Activated CD8-positive, alpha-beta memory T cell treated with anti-CD3 and anti-CD28 coated beads, Interleukin-2, amount 10 ng/mL, durations not matched to agents 7 days and 5 days (primary cell): Measurements from ENCODE around the gene PTPRA. TPM values are rescaled to one million over a fixed set of nuclear protein-coding genes. Genes with fewer than 3 reads are reported as not detected.
A peak's percentile ranks its signal among the peaks of the same experiment; 100 is the strongest.

Experiments
- ATAC-seq: fragments of 150-1000 bp; cut with Tn5 transposase; one replicate; pipeline ENCODE4 v1.10.0; 2021; ENCODE audit warnings: moderate library complexity
- CTCF ChIA-PET: fragments of 350-600 bp; sonication (Branson Sonifier 250); formaldehyde crosslinking; loops from one replicate; lab custom pipeline; 2021; ENCODE audit warnings: antibody characterized with exemption; lab: Charles Lee
- DNase-seq: peaks from one replicate; pipeline ENCODE4 v3.0.0-alpha.2; 2020
- H3K27ac Mint-ChIP-seq: one replicate; pipeline ENCODE4 v1.8.0; 2021; ENCODE audit warnings: mild to moderate bottlenecking, mixed read lengths
- H3K27me3 Mint-ChIP-seq: one replicate; pipeline ENCODE4 v1.8.0; 2021; ENCODE audit warnings: mixed read lengths
- H3K36me3 Mint-ChIP-seq: one replicate; pipeline ENCODE4 v1.8.0; 2021; ENCODE audit warnings: mild to moderate bottlenecking, mixed read lengths
- H3K4me1 Mint-ChIP-seq: one replicate; pipeline ENCODE4 v1.8.0; 2021; ENCODE audit warnings: mixed read lengths
- H3K4me3 Mint-ChIP-seq: one replicate; pipeline ENCODE4 v1.8.0; 2021; ENCODE audit warnings: mild to moderate bottlenecking, moderate library complexity, mixed read lengths
- H3K9me3 Mint-ChIP-seq: one replicate; pipeline ENCODE4 v1.8.0; 2022; ENCODE audit warnings: low read depth, mixed read lengths
- total RNA-seq, 2 experiments: library from RNA; stranded (reverse); gene quantifications; one replicate each; pipeline ENCODE4 v1.2.3, GENCODE V29; 2021

The PTPRA gene
- total RNA-seq, 2 experiments from 2014 or later, result 51.5 to 60.7 TPM

GRCh38 chr20:2981646-2982045 is 108.4 kb downstream of the PTPRA start:
- Mint-ChIP-seq H3K36me3 (peaks cover 10% of the 10 kb centered on the region), H3K9me3 (no peaks in the 10 kb centered on the region), H3K4me1 (peaks cover 27% of the 10 kb centered on the region), H3K27ac (no peak overlapping the region), H3K4me3 (no peak overlapping the region), H3K27me3 (no peaks in the 10 kb centered on the region)
- DNase-seq (no peak), ATAC-seq (no peak)
- CTCF ChIA-PET, result interaction anchor here (1.2 to 1.6 kb wide), 2 partner anchors 19 to 59 kb away, joined by 4 to 5 read pairs; no protein-coding TSS in a partner anchor

- Mint-ChIP-seq H3K4me1 (peaks cover 31% of the 10 kb centered on the region), H3K9me3 (no peaks in the 10 kb centered on the region), H3K27ac (no peak overlapping the region), H3K36me3 (peaks cover 26% of the 10 kb centered on the region), H3K4me3 (no peak overlapping the region), H3K27me3 (no peaks in the 10 kb centered on the region)
- ATAC-seq (no peak), DNase-seq (no peak)
- CTCF ChIA-PET, result interaction anchor here (1.3 kb wide), 1 partner anchor 112 kb away, joined by 3 read pairs; no protein-coding TSS in a partner anchor
Measured at GRCh38 chr20:2983508-2983907, 110.2 kb downstream of the PTPRA start.

GRCh38 chr20:2984028-2984501 is 110.8 kb downstream of the PTPRA start:
- DNase-seq, result no peak
- no peaks in the 10 kb centered on the region for H3K9me3 Mint-ChIP-seq
- peaks cover 31% of the 10 kb centered on the region for H3K36me3 Mint-ChIP-seq
- no peaks in the 10 kb centered on the region for H3K27me3 Mint-ChIP-seq
- CTCF ChIA-PET, result interaction anchor here (1.3 to 1.5 kb wide), 2 partner anchors 11 to 113 kb away, joined by 3 to 6 read pairs; no protein-coding TSS in a partner anchor
- H3K27ac Mint-ChIP-seq, result no peak overlapping the region
- H3K4me1 Mint-ChIP-seq, result peaks cover 32% of the 10 kb centered on the region
- ATAC-seq, result peak; percentile 81
- no peak overlapping the region for H3K4me3 Mint-ChIP-seq

- Mint-ChIP-seq H3K4me3 (no peak overlapping the region), H3K36me3 (peaks cover 39% of the 10 kb centered on the region), H3K9me3 (no peaks in the 10 kb centered on the region), H3K4me1 (peaks cover 37% of the 10 kb centered on the region), H3K27me3 (no peaks in the 10 kb centered on the region), H3K27ac (no peak overlapping the region)
- no peak for DNase-seq
- CTCF ChIA-PET, result interaction anchor here (0.8 to 1.5 kb wide), 2 partner anchors 12 to 78 kb away, joined by 3 to 6 read pairs; no protein-coding TSS in a partner anchor
- ATAC-seq, result no peak
Measured at GRCh38 chr20:2984956-2985661, 111.8 kb downstream of the PTPRA start.

- Mint-ChIP-seq H3K9me3 (no peaks in the 10 kb centered on the region), H3K27me3 (no peaks in the 10 kb centered on the region), H3K27ac (peak overlapping the region; percentile 63), H3K4me1 (peaks cover 37% of the 10 kb centered on the region), H3K36me3 (peaks cover 50% of the 10 kb centered on the region), H3K4me3 (no peak overlapping the region)
- CTCF ChIA-PET, result interaction anchor here (1.5 kb wide), 1 partner anchor 55 kb away, joined by 3 read pairs; no protein-coding TSS in a partner anchor
- DNase-seq (peak; percentile 62), ATAC-seq (peak; percentile 72)
Measured at GRCh38 chr20:2986466-2986865, 113.2 kb downstream of the PTPRA start.

GRCh38 chr20:2987861-2988260 is 114.6 kb downstream of the PTPRA start:
- CTCF ChIA-PET, result interaction anchor here (1.6 kb wide), 1 partner anchor 20 kb away, joined by 3 read pairs; no protein-coding TSS in a partner anchor
- no peaks in the 10 kb centered on the region for H3K9me3 Mint-ChIP-seq
- H3K27ac Mint-ChIP-seq, result no peak overlapping the region
- H3K4me1 Mint-ChIP-seq, result peaks cover 36% of the 10 kb centered on the region
- DNase-seq (no peak), ATAC-seq (no peak)
- peaks cover 58% of the 10 kb centered on the region for H3K36me3 Mint-ChIP-seq
- no peak overlapping the region for H3K4me3 Mint-ChIP-seq
- H3K27me3 Mint-ChIP-seq, result no peaks in the 10 kb centered on the region

GRCh38 chr20:2991532-2991931 is 118.3 kb downstream of the PTPRA start:
- Mint-ChIP-seq H3K27ac (no peak overlapping the region), H3K27me3 (no peaks in the 10 kb centered on the region), H3K4me3 (no peak overlapping the region), H3K36me3 (peaks cover 70% of the 10 kb centered on the region), H3K9me3 (no peaks in the 10 kb centered on the region), H3K4me1 (peaks cover 30% of the 10 kb centered on the region)
- no peak for ATAC-seq
- no peak for DNase-seq
- CTCF ChIA-PET, result no interaction called here

GRCh38 chr20:2993250-2993649 is 120.0 kb downstream of the PTPRA start:
- DNase-seq (no peak), ATAC-seq (no peak)
- peaks cover 55% of the 10 kb centered on the region for H3K36me3 Mint-ChIP-seq
- CTCF ChIA-PET, result no interaction called here
- H3K4me3 Mint-ChIP-seq, result no peak overlapping the region
- H3K27ac Mint-ChIP-seq, result no peak overlapping the region
- peaks cover 19% of the 10 kb centered on the region for H3K4me1 Mint-ChIP-seq
- no peaks in the 10 kb centered on the region for H3K27me3 Mint-ChIP-seq
- H3K9me3 Mint-ChIP-seq, result no peaks in the 10 kb centered on the region

GRCh38 chr20:2995796-2996195 is 122.5 kb downstream of the PTPRA start:
- no peak for ATAC-seq
- no peaks in the 10 kb centered on the region for H3K9me3 Mint-ChIP-seq
- CTCF ChIA-PET, result interaction anchor here (1.1 to 1.3 kb wide), 2 partner anchors 11 to 97 kb away, joined by 3 read pairs; no protein-coding TSS in a partner anchor

GRCh38 chr20:2998728-2999127 is 125.4 kb downstream of the PTPRA start:
- Mint-ChIP-seq H3K9me3 (no peaks in the 10 kb centered on the region), H3K36me3 (peaks cover 21% of the 10 kb centered on the region), H3K27ac (no peak overlapping the region), H3K4me3 (no peak overlapping the region), H3K27me3 (no peaks in the 10 kb centered on the region), H3K4me1 (peaks cover 4% of the 10 kb centered on the region)
- ATAC-seq, result no peak
- CTCF ChIA-PET, result no interaction called here
- DNase-seq, result no peak

More at GRCh38 chr20:2995796-2996195, 122.5 kb downstream of the PTPRA start:
- peaks cover 38% of the 10 kb centered on the region for H3K36me3 Mint-ChIP-seq
- DNase-seq, result no peak
- H3K4me1 Mint-ChIP-seq, result peaks cover 4% of the 10 kb centered on the region
- no peak overlapping the region for H3K27ac Mint-ChIP-seq
- no peak overlapping the region for H3K4me3 Mint-ChIP-seq
- no peaks in the 10 kb centered on the region for H3K27me3 Mint-ChIP-seq

GRCh38 chr20:3000852-3001523 is 127.7 kb downstream of the PTPRA start:
- DNase-seq, result no peak
- Mint-ChIP-seq H3K27me3 (no peaks in the 10 kb centered on the region), H3K9me3 (no peaks in the 10 kb centered on the region), H3K4me3 (no peak overlapping the region), H3K4me1 (peaks cover 4% of the 10 kb centered on the region), H3K36me3 (peaks cover 22% of the 10 kb centered on the region), H3K27ac (no peak overlapping the region)
- ATAC-seq, result peak; percentile 76
- CTCF ChIA-PET, result interaction anchor here (0.8 to 2.0 kb wide), 9 partner anchors 10 to 479 kb away, joined by 3 to 7 read pairs (median 3); no protein-coding TSS in a partner anchor

GRCh38 chr20:3003416-3003815 is 130.1 kb downstream of the PTPRA start:
- no peak for DNase-seq
- H3K27ac Mint-ChIP-seq, result no peak overlapping the region
- H3K4me1 Mint-ChIP-seq, result peaks cover 4% of the 10 kb centered on the region
- H3K36me3 Mint-ChIP-seq, result peaks cover 37% of the 10 kb centered on the region
- H3K9me3 Mint-ChIP-seq, result no peaks in the 10 kb centered on the region
- no peak overlapping the region for H3K4me3 Mint-ChIP-seq
- ATAC-seq, result no peak
- CTCF ChIA-PET, result interaction anchor here (1.1 kb wide), 1 partner anchor 138 kb away, joined by 4 read pairs; no protein-coding TSS in a partner anchor
- no peaks in the 10 kb centered on the region for H3K27me3 Mint-ChIP-seq

GRCh38 chr20:3010985-3011723 is 137.9 kb downstream of the PTPRA start:
- Mint-ChIP-seq H3K4me3 (no peak overlapping the region), H3K27ac (peak overlapping the region; percentile 78), H3K27me3 (no peaks in the 10 kb centered on the region), H3K36me3 (peaks cover 46% of the 10 kb centered on the region), H3K9me3 (no peaks in the 10 kb centered on the region), H3K4me1 (peaks cover 56% of the 10 kb centered on the region)
- CTCF ChIA-PET, result interaction anchor here (1.4 kb wide), 1 partner anchor 10 kb away, joined by 5 read pairs; no protein-coding TSS in a partner anchor
- DNase-seq, result no peak
- peak; percentile 66 for ATAC-seq
